Astrocyte of the spinal cord (primary cell): ENCODE data around the gene ZCCHC14.
A peak's percentile ranks its signal among the peaks of the same experiment; 100 is the strongest.

Experiments used
- DNase-seq: peaks from one replicate; pipeline ENCODE4 v3.0.0; 2011; ENCODE audit warnings: low read depth, low spot score
- H3K4me3 ChIP-seq: 2 replicates; pipeline ENCODE4 v1.5.1; 2011; ENCODE audit warnings: low read depth, mild to moderate bottlenecking, low read length, moderate library complexity
- in situ Hi-C: cut with HindIII; loops from 2 replicates; pipeline ENCODE4 v1.10.0; 2017; ENCODE audit warnings: low sequenced_read_pairs
- TF ChIP-seq, protein P1 (sequence below): IDR thresholded peaks from 2 replicates; pipeline ENCODE4 v1.5.1; 2012; ENCODE audit warnings: low read depth, mild to moderate bottlenecking, low read length, inconsistent platforms

ZCCHC14 gene

DNA sequence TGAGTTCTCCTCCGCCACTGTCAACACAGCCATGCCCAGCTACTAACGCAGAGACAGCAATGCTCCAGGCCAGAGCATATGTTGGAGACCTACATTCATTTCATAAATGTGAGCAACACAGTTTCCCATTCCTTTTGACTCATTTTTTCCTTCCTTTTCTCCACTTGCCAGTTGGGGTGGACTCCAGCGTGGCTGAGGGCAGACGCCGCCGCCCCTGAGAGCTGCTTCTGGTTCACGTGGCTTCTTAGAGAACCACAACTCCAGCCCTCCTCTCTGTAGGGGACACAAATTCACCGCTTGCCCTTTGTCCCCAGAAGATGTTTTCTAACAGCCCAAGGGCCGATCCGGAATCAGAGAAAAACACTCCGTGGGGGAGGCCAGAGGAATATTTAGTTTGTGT is 45.8 kb upstream of the ZCCHC14 start:
- peak; percentile 91 for DNase-seq

DNA sequence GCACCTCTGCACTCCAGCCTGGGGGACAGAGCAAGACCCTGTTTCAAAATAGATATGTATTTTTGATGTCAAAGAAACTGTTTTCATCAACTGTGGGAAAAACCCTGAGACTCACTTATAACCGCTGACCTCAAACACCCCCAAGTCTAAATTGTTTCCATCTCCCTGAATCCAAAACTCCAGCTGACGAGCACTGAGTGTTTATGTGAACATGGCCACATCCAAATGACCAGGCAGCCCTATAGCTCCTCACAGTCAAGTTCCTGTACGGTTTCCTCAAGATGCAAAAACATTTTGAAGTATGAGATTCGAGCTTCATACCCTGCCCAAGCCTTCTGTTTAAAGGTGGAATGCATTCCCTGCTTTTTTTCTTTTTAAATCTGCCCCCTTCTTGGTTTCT is 45.3 kb upstream of the ZCCHC14 start:
- TF ChIP-seq, protein P1, sequence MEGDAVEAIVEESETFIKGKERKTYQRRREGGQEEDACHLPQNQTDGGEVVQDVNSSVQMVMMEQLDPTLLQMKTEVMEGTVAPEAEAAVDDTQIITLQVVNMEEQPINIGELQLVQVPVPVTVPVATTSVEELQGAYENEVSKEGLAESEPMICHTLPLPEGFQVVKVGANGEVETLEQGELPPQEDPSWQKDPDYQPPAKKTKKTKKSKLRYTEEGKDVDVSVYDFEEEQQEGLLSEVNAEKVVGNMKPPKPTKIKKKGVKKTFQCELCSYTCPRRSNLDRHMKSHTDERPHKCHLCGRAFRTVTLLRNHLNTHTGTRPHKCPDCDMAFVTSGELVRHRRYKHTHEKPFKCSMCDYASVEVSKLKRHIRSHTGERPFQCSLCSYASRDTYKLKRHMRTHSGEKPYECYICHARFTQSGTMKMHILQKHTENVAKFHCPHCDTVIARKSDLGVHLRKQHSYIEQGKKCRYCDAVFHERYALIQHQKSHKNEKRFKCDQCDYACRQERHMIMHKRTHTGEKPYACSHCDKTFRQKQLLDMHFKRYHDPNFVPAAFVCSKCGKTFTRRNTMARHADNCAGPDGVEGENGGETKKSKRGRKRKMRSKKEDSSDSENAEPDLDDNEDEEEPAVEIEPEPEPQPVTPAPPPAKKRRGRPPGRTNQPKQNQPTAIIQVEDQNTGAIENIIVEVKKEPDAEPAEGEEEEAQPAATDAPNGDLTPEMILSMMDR = no peak
- in situ Hi-C loops = no loop called here

More for the DNA sequence above, 45.8 kb upstream of the ZCCHC14 start:
- in situ Hi-C loops = no loop called here
- TF ChIP-seq, protein P1 = no peak
- no peak overlapping the region for H3K4me3 ChIP-seq

DNA sequence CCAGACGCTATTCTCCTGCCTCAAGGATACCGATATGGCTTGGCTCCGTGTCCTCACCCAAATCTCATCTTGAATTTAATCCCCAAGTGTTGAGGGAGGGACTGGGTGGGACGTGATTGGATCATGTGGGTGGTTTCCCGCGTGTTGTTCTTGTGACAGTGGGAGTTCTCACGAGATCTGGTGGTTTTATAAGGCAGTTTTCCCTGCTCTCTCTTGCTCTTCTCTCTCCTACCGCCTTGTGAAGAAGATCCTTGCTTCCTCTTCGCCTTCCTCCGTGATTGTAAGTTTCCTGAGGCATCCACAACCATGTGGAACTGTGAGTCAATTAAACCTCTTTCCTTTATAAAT is 43.9 kb upstream of the ZCCHC14 start:
- DNase-seq = no peak
- no peak overlapping the region for H3K4me3 ChIP-seq
- in situ Hi-C loops = no loop called here
- TF ChIP-seq, protein P1 = no peak

More for the DNA sequence above, 45.3 kb upstream of the ZCCHC14 start:
- no peak for DNase-seq
- H3K4me3 ChIP-seq = no peak overlapping the region

DNA sequence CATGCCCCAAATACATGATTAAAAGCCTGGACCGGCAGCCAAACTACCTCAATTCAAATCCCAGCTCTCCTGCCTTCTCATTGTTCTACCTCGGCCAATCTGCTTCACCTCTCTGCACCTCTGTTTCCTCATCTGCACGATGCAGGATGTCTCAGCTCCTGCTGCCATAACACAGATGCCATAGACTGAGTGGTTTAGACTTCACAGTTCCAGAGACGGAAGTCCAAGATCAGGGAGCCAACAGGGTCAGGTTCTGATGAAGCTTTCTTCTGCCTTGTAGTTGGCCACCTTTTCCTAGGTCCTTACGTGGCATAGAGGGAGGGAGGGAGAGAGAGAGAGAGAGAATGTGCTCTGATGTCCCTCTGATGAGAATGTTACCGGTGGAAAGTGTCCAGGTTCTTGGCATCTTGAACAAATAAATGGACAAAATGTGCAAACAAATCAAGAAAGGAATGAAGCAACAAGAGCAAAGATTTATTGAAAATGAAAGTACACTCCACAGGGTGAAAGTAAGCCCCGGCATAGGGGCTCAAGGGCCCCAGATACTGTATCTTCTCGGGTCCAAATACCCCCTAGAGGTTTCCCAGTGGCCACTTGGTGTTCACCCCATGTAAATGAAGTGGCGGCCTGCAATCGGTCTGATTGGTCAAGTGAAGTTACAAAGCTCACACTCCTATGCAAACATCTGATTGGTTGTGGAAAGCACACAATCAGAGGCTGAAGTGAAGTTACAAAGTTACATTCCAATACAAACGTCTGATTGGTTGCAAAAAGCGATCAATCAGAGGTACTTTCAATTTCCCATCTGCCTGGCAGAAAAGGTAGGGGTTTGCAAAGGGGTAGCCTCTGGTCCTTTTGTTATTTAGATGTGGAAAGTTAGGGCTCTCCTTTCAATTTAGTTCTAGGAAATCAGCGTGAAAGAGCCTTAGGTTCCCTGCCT is 43.3 kb upstream of the ZCCHC14 start:
- no peak overlapping the region for H3K4me3 ChIP-seq
- in situ Hi-C loops = no loop called here
- TF ChIP-seq, protein P1 = no peak
- no peak for DNase-seq

DNA sequence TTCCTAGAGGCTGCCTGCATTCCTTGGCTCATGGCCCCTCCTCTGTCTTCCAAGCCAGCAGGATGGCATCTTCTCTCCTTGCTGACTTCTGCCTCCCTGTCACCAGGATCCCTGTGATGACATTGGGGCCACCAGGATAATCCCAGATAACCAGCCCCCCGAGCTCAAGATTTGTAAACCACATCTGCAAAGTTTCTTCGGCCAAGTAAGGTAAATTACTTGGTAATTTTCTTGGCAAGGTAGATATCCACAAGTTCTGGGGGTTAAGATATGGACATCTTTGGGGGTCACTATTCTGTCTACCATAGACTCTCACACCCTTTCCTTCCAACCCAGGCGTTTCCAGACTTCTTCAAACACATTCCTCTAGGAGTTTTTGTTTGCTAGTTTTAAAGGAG is 42.6 kb upstream of the ZCCHC14 start:
- in situ Hi-C loops = no loop called here
- H3K4me3 ChIP-seq = no peak overlapping the region

DNA sequence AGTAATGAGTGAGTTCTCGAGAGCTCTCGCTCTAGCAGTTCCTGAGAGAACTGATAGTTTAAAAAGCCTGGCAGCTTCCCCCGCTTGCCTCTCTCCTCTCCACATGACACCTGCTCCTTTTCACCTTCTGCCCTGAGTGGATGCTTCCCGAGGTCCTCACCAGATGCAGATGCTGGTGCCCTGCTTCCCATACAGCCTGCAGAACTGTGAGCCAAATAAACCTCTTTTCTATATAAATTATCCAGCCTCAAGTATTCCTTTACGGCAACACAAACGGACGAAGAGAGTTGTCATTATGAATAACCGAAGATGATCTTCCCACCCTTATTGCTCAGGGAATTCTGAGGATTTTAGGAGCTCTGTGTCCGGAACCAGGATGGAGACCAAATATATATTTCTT is 41.9 kb upstream of the ZCCHC14 start:
- DNase-seq = no peak
- in situ Hi-C loops = no loop called here
- TF ChIP-seq, protein P1 = no peak
- H3K4me3 ChIP-seq = no peak overlapping the region

More for the DNA sequence above, 42.6 kb upstream of the ZCCHC14 start:
- DNase-seq = no peak
- TF ChIP-seq, protein P1 = no peak
